Transverse colon (tissue), 4 donors: ENCODE data around the gene OOSP4A. TPM values are rescaled to one million over a fixed set of nuclear protein-coding genes. Genes with fewer than 3 reads are reported as not detected.
A peak's percentile ranks its signal among the peaks of the same experiment; 100 is the strongest.

ENCODE experiments used
- DNase-seq: peaks from one replicate; pipeline ENCODE4 v3.0.0-alpha.2; 2019
- H3K27ac ChIP-seq, 4 donors: fragments of 200-600 bp; sonication (generic); 2 replicates each; pipeline ENCODE4 v1.5.1; 2016 to 2018; ENCODE audit warnings: inconsistent platforms in 4 of 4
- H3K27me3 ChIP-seq: fragments of 200-600 bp; sonication (generic); 2 replicates; pipeline ENCODE4 v1.5.1; 2017; ENCODE audit warnings: inconsistent platforms
- H3K36me3 ChIP-seq, 4 donors: fragments of 200-600 bp; sonication (generic); 2 replicates each; pipeline ENCODE4 v1.5.1; 2017 to 2019; ENCODE audit warnings: inconsistent platforms in 4 of 4
- H3K4me1 ChIP-seq, 4 donors: fragments of 200-600 bp; sonication (generic); 2 replicates each; pipeline ENCODE4 v1.5.1; 2017 to 2020; ENCODE audit warnings: inconsistent platforms in 4 of 4
- H3K4me3 ChIP-seq, 4 donors: fragments of 200-600 bp; sonication (generic); 1 replicate in 1 of 4; 2 replicates in 3 of 4; pipeline versions ENCODE4 v1.5.1 to v1.6.1; 2017 to 2019; ENCODE audit warnings: inconsistent platforms in 4 of 4
- H3K9me3 ChIP-seq, 2 donors: fragments of 200-600 bp; sonication (generic); 2 replicates each; pipeline ENCODE4 v1.5.1; 2017 to 2019; ENCODE audit warnings: inconsistent platforms in 2 of 2
- EP300 ChIP-seq: sonication (generic); formaldehyde crosslinking; IDR thresholded peaks from one replicate; pipeline ENCODE4 v1.6.1; 2017; ENCODE audit warnings: antibody characterized with exemption, low read depth
- POLR2A ChIP-seq: fragments of 450-650 bp; IDR thresholded peaks from one replicate; pipeline ENCODE4 v1.6.1; 2016; ENCODE audit warnings: antibody characterized with exemption, mild to moderate bottlenecking, moderate library complexity
- POLR2AphosphoS5 ChIP-seq, 3 donors: sonication (generic); formaldehyde crosslinking; IDR thresholded peaks; one replicate each; pipeline ENCODE4 v1.6.1; 2016; ENCODE audit warnings: antibody characterized with exemption in 3 of 3
- WGBS, 2 donors: methylation state at CpG; one replicate each; pipeline ENCODE4 v1.1.5; 2018; ENCODE audit warnings: low coverage in 1 of 2; 5-methylcytosine and 5-hydroxymethylcytosine counted together
- in situ Hi-C, 4 donors: fragments of 200-750 bp; cut with MboI; loops; one replicate each; pipeline versions ENCODE4 v1.15.0 to v1.15.1; 2017; ENCODE audit warnings: low sequenced_read_pairs in 3 of 4, low pct_ligation_motif_present in 1 of 4, low pct_unique_long_range_greater_than_20kb in 1 of 4
- intact Hi-C: fragments of 100-400 bp; cut with DNase I; formaldehyde crosslinking; loops from one replicate; pipeline ENCODE4 v1.15.1; 2023; ENCODE audit warnings: low total_unique reads
- total RNA-seq, 4 donors: library from RNA; depleted of rRNA; stranded (reverse); fragments of >200 nt; gene quantifications; one replicate each; pipeline ENCODE4 v1.1.0, GENCODE V29; 2016
- TF ChIP-seq, protein P1 (sequence below), 5 experiments: fragments of 200-600 bp in 3 of 5; fragments of 450-650 bp in 2 of 5; sonication (generic) in 3 of 5; IDR thresholded peaks; 1 replicate in 2 of 5; 2 replicates in 3 of 5; pipeline ENCODE4 v1.5.1; 2016 to 2017; ENCODE audit warnings: antibody characterized with exemption in 5 of 5, inconsistent platforms in 3 of 5, mild to moderate bottlenecking in 2 of 5, moderate library complexity in 1 of 5

Gene OOSP4A
- not detected for total RNA-seq

GRCh38 chr11:59963733-59964132, at the start of gene OOSP4A:
Gene OOSP4A, plus strand, starts transcription at chr11:59964033. Its CDS starts 0 bp downstream, at chr11:59964033.
- intact Hi-C loops (no loop called here), in situ Hi-C loops (no loop called here)
- Histone ChIP-seq H3K27me3 (no peaks in the 10 kb centered on the region), H3K36me3 (no peaks in the 10 kb centered on the region), H3K4me3 (no peak within 1 kb of the TSS), H3K4me1 (peaks cover 0 to 31% (median 11%) of the 10 kb centered on the region in 4 donors), H3K27ac (peak within 1 kb of the TSS; percentile 78 to 83 (median 80)), H3K9me3 (no peaks in the 10 kb centered on the region)
- no peak for DNase-seq
- TF ChIP-seq, protein P1, sequence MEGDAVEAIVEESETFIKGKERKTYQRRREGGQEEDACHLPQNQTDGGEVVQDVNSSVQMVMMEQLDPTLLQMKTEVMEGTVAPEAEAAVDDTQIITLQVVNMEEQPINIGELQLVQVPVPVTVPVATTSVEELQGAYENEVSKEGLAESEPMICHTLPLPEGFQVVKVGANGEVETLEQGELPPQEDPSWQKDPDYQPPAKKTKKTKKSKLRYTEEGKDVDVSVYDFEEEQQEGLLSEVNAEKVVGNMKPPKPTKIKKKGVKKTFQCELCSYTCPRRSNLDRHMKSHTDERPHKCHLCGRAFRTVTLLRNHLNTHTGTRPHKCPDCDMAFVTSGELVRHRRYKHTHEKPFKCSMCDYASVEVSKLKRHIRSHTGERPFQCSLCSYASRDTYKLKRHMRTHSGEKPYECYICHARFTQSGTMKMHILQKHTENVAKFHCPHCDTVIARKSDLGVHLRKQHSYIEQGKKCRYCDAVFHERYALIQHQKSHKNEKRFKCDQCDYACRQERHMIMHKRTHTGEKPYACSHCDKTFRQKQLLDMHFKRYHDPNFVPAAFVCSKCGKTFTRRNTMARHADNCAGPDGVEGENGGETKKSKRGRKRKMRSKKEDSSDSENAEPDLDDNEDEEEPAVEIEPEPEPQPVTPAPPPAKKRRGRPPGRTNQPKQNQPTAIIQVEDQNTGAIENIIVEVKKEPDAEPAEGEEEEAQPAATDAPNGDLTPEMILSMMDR (IDR thresholded peaks at IDR 0.05) = no peak
- TF ChIP-seq EP300 = no peak
- TF ChIP-seq POLR2A = no peak
- TF ChIP-seq POLR2AphosphoS5 (IDR thresholded peaks at IDR 0.05) = no peak
- 89 to 96% methylated on average over 3 of the region's 3 CpGs for WGBS, 2 donors

GRCh38 chr11:59918480-59918879, 45.4 kb upstream of the OOSP4A start:
- H3K36me3 ChIP-seq = no peaks in the 10 kb centered on the region
- 80% methylated on average over 1 to 2 of the region's 2 CpGs for WGBS, 2 donors
- TF ChIP-seq POLR2A (no peak), POLR2AphosphoS5 (IDR thresholded peaks at IDR 0.05) (no peak), EP300 (no peak)
- TF ChIP-seq, protein P1 (IDR thresholded peaks at IDR 0.05) = no peak
- H3K4me1 ChIP-seq = peaks cover 0 to 4% (median 0%) of the 10 kb centered on the region in 4 donors
- in situ Hi-C loops (no loop called here), intact Hi-C loops (no loop called here)
- no peak overlapping the region for H3K4me3 ChIP-seq
- H3K9me3 ChIP-seq = peaks cover 8 to 12% of the 10 kb centered on the region in 2 donors
- H3K27me3 ChIP-seq = no peaks in the 10 kb centered on the region
- DNase-seq = no peak
- no peak overlapping the region for H3K27ac ChIP-seq

- intact Hi-C loops = no loop called here
- H3K9me3 ChIP-seq = peaks cover 14 to 18% of the 10 kb centered on the region in 2 donors
- 53 to 56% methylated on average over 3 of the region's 3 CpGs for WGBS, 2 donors
- H3K36me3 ChIP-seq = no peaks in the 10 kb centered on the region
- no peaks in the 10 kb centered on the region for H3K27me3 ChIP-seq
- no peak overlapping the region for H3K27ac ChIP-seq
- DNase-seq = peak; percentile 45
- H3K4me3 ChIP-seq = no peak overlapping the region
- in situ Hi-C loops = no loop called here
- H3K4me1 ChIP-seq = peaks cover 0 to 4% (median 0%) of the 10 kb centered on the region in 4 donors
- TF ChIP-seq EP300 = no peak
- no peak for TF ChIP-seq POLR2A
- TF ChIP-seq, protein P1 (IDR thresholded peaks at IDR 0.05) = peak; percentile 31 to 48 (median 43)
These were observed 44.7 kb upstream of the OOSP4A start for GRCh38 chr11:59918987-59919589.

DNA sequence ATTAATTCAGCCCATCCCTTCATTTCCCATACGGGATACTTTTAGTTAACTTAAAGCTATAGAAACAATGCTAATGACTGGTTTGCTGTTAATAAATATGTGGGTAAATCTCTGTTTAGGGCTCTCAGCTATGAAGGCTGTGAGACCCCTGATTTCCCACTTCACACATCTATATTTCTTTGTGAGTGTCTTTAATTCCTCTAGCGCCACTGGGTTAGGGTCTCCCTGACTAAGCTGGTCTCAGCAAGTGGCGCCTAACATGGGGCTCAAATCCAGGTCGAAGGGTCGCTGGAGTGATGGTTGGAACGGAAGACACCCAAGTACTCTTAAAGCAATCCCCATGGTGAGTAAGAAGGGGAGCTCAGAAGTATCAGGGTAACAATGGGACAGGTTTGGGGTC, 40.0 kb upstream of the OOSP4A start:
- H3K36me3 ChIP-seq = no peaks in the 10 kb centered on the region
- no peak for DNase-seq
- no peak for TF ChIP-seq POLR2AphosphoS5 (IDR thresholded peaks at IDR 0.05)
- TF ChIP-seq EP300 = no peak
- TF ChIP-seq POLR2A = no peak
- TF ChIP-seq, protein P1 (IDR thresholded peaks at IDR 0.05) = no peak
- H3K4me3 ChIP-seq = no peak overlapping the region
- no peak overlapping the region for H3K27ac ChIP-seq
- 95 to 100% methylated on average over 1 to 6 of the region's 6 CpGs for WGBS, 2 donors
- intact Hi-C loops = no loop called here
- no peaks in the 10 kb centered on the region for H3K4me1 ChIP-seq
- H3K27me3 ChIP-seq = no peaks in the 10 kb centered on the region
- in situ Hi-C loops = no loop called here
- H3K9me3 ChIP-seq = peaks cover 27 to 30% of the 10 kb centered on the region in 2 donors
